ENCODE measurements around the gene UMODL1.

UMODL1 gene

DNA sequence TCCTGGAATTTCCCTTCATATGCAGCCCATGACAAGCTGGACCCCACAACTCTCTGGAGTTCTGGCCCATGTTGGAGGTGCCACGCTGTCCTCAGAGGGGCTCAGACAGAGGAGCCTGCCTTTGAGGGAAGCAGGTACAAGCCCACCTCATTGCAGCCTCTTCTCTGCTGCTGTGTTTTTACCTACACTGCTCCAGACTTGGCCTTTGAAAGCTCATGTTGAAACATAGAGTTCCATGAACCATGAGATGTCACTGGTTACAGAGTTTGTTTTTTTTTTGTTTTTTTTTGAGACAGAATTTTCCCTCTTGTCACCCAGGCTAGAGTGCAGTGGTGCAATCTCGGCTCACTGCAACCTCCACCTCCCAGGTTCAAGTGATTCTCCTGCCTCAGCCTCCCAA, 38.9 kb upstream of the UMODL1 start:
- H3K4me3 ChIP-seq (replicated peaks; ENCODE audit: low read depth, low read length): no peak overlapping the region
- no peak for DNase-seq (ENCODE audit: low read depth)
- TF ChIP-seq, protein P1, sequence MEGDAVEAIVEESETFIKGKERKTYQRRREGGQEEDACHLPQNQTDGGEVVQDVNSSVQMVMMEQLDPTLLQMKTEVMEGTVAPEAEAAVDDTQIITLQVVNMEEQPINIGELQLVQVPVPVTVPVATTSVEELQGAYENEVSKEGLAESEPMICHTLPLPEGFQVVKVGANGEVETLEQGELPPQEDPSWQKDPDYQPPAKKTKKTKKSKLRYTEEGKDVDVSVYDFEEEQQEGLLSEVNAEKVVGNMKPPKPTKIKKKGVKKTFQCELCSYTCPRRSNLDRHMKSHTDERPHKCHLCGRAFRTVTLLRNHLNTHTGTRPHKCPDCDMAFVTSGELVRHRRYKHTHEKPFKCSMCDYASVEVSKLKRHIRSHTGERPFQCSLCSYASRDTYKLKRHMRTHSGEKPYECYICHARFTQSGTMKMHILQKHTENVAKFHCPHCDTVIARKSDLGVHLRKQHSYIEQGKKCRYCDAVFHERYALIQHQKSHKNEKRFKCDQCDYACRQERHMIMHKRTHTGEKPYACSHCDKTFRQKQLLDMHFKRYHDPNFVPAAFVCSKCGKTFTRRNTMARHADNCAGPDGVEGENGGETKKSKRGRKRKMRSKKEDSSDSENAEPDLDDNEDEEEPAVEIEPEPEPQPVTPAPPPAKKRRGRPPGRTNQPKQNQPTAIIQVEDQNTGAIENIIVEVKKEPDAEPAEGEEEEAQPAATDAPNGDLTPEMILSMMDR (IDR thresholded peaks at IDR 0.05; ENCODE audit: low read length, missing control alignments): no peak

DNA sequence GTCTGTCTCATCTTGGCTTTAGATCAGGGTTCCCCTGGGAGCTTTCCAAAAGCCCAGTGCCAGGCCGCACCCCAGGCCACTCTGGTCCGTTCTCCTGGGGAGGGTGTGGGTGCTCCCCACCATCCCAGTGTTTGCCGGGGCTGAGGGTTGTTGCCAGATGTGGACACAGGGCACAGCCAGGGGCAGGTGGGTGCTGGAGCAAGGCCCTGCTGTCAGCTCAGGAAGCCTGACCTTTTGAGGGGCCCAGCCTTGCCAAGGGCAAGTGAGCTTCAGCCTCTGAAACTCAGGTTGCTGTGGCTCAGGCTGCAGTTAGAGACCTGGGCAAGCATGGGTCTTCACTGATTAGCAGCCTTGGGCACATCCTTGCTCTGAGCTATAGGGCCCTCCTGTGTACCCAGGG, 38.1 kb upstream of the UMODL1 start:
- TF ChIP-seq, protein P1 (IDR thresholded peaks at IDR 0.05; ENCODE audit: low read length, missing control alignments): no peak
- H3K4me3 ChIP-seq (replicated peaks; ENCODE audit: low read depth, low read length): no peak overlapping the region
- no peak for DNase-seq (ENCODE audit: low read depth)

DNA sequence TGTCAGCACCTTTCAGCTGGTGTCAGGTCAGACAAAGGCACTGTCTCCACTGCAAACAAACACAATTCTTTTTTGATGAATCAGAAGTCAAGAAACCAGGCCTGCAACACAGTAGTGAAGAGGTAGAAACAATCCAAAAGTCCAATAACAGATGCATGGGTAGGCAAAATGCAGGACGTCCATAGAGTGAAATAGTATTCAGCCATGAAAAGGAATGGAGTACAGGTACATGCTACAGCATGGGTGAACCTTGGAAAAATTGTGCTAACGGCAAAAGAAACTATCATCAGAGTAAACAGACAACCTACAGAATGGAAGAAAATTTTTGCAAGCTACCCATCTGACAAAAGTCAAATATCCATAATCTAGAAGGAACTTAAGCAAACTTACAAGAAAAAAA, 34.8 kb upstream of the UMODL1 start:
- H3K4me3 ChIP-seq (replicated peaks; ENCODE audit: low read depth, low read length): no peak overlapping the region
- TF ChIP-seq, protein P1 (IDR thresholded peaks at IDR 0.05; ENCODE audit: low read length, missing control alignments): no peak
- DNase-seq (ENCODE audit: low read depth): no peak

DNA sequence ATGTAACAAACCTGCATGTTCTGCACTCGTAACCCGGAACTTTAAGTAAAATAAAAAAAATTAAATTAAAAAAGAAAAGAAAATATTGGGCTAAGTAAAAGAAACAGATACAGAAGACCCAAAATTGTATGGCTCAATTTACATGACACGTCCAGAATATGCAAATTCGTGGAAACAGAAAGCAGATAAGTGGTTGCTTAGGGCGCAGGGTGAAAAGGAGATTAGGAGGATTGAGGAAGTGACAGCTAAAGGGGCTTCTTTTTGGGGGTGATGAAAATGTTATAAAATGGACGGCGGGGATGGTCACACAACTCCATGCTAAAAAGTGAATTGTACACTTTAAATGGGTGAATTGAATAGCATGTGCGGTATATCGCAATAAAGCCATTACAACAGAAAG, 33.6 kb upstream of the UMODL1 start:
- no peak overlapping the region for H3K4me3 ChIP-seq (replicated peaks; ENCODE audit: low read depth, low read length)
- DNase-seq (ENCODE audit: low read depth): no peak
- TF ChIP-seq, protein P1 (IDR thresholded peaks at IDR 0.05; ENCODE audit: low read length, missing control alignments): no peak

DNA sequence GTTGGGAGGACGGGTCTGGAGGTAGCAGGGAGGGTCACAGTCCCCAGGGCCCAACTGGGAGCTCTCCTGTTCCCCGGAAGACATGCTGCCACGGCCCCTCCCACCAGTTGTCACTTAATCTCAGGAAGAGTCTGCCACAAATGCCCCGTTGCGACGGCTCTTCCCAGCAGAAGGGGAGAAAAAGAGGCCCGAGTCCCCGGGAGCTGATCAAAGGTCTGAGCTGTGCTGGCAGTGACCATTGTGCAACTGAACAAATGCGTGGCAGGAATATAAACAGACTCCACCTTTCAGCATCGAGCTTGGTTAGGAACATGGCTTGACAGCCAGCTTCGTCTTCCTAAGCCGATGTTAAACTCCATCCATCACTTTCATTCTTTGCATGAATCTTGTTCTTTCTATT, 33.2 kb upstream of the UMODL1 start:
- no peak overlapping the region for H3K4me3 ChIP-seq (replicated peaks; ENCODE audit: low read depth, low read length)
- TF ChIP-seq, protein P1 (IDR thresholded peaks at IDR 0.05; ENCODE audit: low read length, missing control alignments): no peak
- no peak for DNase-seq (ENCODE audit: low read depth)

DNA sequence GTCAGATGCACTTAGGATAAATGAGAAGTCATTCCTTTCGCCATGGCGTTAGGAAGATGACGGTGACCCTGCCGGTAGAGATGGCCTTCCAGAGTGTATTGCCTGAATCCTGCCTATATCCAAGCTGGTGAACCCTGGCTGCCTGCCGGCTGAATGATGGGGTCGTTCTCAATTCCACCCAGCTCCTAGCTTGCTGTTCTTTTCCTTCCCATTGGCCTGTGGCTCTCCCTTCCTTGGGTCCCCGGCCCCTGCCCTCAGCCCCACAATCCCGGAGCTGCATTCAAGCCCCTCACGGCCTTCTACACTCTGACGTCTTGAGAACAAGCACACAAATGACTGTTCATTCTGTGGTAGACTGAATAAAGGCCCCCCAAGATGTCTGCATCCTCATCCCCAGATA, 32.7 kb upstream of the UMODL1 start:
- no peak overlapping the region for H3K4me3 ChIP-seq (replicated peaks; ENCODE audit: low read depth, low read length)
- DNase-seq (ENCODE audit: low read depth): no peak
- TF ChIP-seq, protein P1 (IDR thresholded peaks at IDR 0.05; ENCODE audit: low read length, missing control alignments): no peak

DNA sequence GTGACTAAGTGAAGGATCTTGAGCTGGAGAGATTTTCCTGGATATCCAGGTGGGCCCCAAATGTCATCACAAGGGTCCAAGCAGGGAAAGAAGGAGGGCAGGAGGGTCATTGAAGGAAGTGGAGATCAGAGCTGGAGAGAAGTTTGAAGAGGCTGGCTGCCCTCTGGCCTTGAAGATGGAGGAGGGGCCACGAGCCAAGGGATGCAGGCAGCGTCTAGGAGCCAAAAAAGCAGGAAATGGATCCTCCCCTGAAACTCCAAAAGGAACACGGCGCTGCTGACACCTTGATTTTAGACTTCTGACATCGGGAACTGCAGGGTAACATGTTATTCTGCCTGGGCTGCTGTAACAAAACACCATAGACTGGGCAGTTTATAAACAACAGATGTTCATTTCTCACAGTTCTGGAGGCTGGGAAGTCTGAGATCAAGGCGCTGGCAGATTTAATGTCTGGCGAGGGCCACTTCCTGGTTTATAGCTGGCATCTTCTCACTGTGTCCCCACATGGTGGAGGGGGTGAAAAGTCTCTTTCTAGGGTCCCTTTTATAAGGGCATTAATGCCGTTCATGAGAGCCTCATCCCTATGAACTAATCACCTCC, 32.2 kb upstream of the UMODL1 start:
- peak; percentile 10 for DNase-seq (ENCODE audit: low read depth)
- no peak overlapping the region for H3K4me3 ChIP-seq (replicated peaks; ENCODE audit: low read depth, low read length)
- TF ChIP-seq, protein P1 (IDR thresholded peaks at IDR 0.05; ENCODE audit: low read length, missing control alignments): no peak

All from fibroblast of pulmonary artery (primary cell).